ENCODE data around the gene MPP1. TPM values are rescaled to one million over a fixed set of nuclear protein-coding genes. Genes with fewer than 3 reads are reported as not detected.

The MPP1 gene
- total RNA-seq, 2 donors from 2014 or later, result 20.1 to 27.5 TPM

DNA sequence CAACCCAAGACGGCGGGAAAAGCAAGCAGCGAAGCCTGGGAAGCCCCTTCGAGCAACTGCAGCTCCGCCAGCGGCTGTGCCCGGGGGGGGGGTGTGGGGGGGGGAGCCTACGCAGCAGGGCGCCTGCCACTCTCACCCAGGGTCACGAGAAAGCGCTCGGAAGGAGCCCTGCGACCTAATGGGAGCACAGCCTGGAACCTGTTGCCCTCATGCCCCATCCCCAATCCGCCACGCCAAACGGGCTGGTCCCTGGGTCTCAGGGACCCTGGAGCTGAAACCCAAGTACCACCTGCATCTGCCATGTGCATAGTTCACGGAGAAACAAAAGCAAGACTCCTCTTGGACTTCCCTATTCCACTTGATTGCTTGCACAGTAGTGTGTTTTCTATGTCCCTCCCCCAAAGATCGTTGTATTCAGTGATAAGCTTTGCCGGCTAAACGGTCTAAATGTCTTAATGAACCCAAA, 54.0 kb downstream of the MPP1 start:
- peak overlapping the region; percentile 56 to 58 for H3K4me3 ChIP-seq
- peaks cover 0 to 7% of the 10 kb centered on the region in 2 donors for H3K4me1 ChIP-seq
- TF ChIP-seq, protein P1, sequence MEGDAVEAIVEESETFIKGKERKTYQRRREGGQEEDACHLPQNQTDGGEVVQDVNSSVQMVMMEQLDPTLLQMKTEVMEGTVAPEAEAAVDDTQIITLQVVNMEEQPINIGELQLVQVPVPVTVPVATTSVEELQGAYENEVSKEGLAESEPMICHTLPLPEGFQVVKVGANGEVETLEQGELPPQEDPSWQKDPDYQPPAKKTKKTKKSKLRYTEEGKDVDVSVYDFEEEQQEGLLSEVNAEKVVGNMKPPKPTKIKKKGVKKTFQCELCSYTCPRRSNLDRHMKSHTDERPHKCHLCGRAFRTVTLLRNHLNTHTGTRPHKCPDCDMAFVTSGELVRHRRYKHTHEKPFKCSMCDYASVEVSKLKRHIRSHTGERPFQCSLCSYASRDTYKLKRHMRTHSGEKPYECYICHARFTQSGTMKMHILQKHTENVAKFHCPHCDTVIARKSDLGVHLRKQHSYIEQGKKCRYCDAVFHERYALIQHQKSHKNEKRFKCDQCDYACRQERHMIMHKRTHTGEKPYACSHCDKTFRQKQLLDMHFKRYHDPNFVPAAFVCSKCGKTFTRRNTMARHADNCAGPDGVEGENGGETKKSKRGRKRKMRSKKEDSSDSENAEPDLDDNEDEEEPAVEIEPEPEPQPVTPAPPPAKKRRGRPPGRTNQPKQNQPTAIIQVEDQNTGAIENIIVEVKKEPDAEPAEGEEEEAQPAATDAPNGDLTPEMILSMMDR (IDR thresholded peaks at IDR 0.05), result no peak
- no peaks in the 10 kb centered on the region for H3K9me3 ChIP-seq
- H3K36me3 ChIP-seq, result no peaks in the 10 kb centered on the region
- peak overlapping the region; percentile 83 to 93 for H3K27ac ChIP-seq
- DNase-seq (ENCODE audit: low spot score), result no peak
- H3K27me3 ChIP-seq, result no peaks in the 10 kb centered on the region

DNA sequence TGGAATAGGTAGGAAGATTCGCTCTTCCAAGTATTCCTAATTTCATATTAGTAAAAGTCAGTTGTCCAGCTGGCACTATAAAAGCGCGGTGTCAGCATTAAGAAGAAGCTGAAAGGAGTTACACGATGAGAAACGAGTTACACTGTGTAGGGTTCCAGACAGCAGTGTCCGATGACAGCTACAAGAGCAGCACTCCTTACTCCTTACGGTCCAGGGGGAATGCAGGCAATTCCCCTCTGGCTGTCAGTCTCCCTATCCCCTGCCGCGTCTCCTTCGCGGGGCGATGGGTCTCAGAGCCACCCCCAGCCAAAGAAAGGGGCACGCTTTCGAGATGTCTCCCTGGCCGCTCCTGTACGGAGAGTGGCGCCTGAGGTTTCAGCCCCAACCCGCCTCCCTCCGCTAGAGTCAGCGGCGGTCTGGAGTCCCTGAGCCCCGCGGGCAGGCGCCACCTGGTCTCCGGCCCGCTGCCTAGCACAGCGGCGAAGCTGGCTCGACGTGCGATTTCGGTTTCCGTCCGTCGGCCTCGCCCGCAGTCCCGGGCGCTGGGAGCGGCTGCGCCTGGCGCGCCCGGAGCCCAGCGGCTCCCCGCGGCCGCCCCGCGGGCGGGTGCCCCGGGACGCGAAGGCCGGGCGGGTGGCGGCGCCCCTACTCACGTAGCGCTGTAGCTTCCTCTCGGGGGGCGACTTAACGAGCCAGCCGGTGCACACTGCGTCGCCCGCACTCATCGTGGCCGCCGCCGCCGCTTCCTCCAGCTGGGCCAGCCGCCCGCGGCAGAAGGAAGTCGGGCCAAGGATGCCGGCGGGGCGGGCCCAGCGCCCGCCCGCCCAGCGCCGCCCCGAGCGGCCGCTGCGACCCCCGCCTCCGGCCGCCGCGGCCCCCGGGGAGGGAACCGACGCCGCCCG, 54.7 kb downstream of the MPP1 start, which contains the start of gene GAB3:
GAB3 (minus strand) TSS at position 777 of the 902 bp plus-strand sequence; CDS start at position 725, 52 bp downstream.
- TF ChIP-seq, protein P1 (IDR thresholded peaks at IDR 0.05), result no peak
- H3K36me3 ChIP-seq, result no peaks in the 10 kb centered on the region
- peak within 1 kb of the TSS; percentile 83 to 93 for H3K27ac ChIP-seq
- no peaks in the 10 kb centered on the region for H3K27me3 ChIP-seq
- no peak for DNase-seq (ENCODE audit: low spot score)
- H3K9me3 ChIP-seq, result peaks cover 0 to 3% of the 10 kb centered on the region in 2 donors
- peaks cover 0 to 7% of the 10 kb centered on the region in 2 donors for H3K4me1 ChIP-seq
- H3K4me3 ChIP-seq, result peak within 1 kb of the TSS; percentile 56 to 58

DNA sequence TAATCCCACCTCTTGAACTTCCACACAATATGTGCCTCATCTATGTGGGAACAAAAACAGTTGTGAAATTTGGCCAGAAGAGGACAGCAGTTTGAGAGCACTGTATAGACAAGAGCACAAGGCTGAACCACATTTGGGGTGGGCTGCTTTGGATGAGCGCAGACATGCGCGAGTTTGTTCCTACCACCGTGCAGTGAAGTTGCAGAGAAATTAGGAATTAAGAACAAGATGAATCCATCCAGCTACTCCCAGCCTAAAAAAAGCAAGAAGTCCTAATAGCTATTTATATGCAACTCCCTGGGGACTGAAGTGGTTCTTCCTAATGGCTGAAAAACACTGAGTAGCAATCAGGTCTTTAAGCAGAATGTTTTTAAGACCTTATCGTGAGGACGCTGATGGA, 55.4 kb downstream of the MPP1 start:
- no peaks in the 10 kb centered on the region for H3K36me3 ChIP-seq
- peaks cover 0 to 10% of the 10 kb centered on the region in 2 donors for H3K9me3 ChIP-seq
- H3K27ac ChIP-seq, result peak overlapping the region; percentile 83 to 93
- H3K27me3 ChIP-seq, result no peaks in the 10 kb centered on the region
- H3K4me3 ChIP-seq, result peak overlapping the region; percentile 56 to 58
- DNase-seq (ENCODE audit: low spot score), result no peak
- H3K4me1 ChIP-seq, result peaks cover 0 to 7% of the 10 kb centered on the region in 2 donors
- TF ChIP-seq, protein P1 (IDR thresholded peaks at IDR 0.05), result no peak

DNA sequence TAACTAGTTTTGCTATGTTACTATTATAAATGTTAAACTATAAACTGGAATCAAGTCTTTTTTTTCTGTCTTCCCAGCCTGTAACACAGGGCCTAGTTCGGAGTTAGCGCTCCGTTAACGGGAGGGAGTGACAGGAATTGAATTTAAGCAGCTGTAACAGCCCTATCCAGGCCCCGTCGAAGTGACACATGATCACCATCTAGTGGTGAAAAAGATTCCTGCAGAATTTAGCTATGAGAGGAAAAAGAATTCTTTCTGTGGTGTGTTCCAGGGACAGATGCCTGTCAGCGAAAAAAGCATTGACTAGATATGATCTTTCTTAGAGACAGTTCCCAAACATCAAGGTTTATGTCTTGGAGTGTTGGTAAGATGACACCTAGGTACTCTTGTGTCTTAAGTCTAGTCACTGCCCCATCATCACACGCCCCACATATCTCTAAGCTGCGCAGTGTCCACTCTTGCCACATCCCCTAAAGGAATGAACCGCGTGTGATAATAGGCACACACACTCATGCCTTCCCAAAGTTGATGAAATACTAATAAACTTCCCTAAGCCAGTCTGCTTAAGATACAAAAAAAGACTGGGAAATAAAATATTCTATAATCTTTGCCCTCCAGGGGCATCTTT, 56.5 kb downstream of the MPP1 start:
- H3K27ac ChIP-seq, result peak overlapping the region; percentile 40 to 93
- H3K4me3 ChIP-seq, result peak overlapping the region in 1 of 2 donors; percentile 56
- DNase-seq (ENCODE audit: low spot score), result no peak
- H3K36me3 ChIP-seq, result no peaks in the 10 kb centered on the region
- H3K27me3 ChIP-seq, result no peaks in the 10 kb centered on the region
- H3K9me3 ChIP-seq, result peaks cover 0 to 12% of the 10 kb centered on the region in 2 donors
- TF ChIP-seq, protein P1 (IDR thresholded peaks at IDR 0.05), result peak; percentile 79 to 88
- H3K4me1 ChIP-seq, result peaks cover 0 to 7% of the 10 kb centered on the region in 2 donors

DNA sequence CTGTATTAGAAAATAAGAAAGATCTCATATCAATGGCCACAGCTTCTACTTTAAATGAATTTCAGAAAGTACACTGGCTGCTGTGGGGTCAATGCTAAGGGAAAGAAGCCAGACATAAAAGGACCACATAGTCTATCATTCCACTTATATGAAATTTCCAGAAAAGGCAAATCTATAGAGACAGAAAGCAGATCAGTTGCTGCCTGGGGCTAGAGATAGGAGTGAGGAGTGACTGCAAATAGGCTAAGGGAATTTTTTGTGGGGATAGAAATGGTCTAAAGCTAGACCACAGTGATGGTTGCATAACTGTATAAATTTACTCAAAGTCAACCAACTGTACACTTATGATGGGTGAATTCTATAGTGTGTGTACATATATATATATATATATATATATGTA, 62.7 kb downstream of the MPP1 start:
- peaks cover 0 to 12% of the 10 kb centered on the region in 2 donors for H3K9me3 ChIP-seq
- H3K27me3 ChIP-seq, result no peaks in the 10 kb centered on the region
- H3K4me3 ChIP-seq, result no peak overlapping the region
- no peaks in the 10 kb centered on the region for H3K36me3 ChIP-seq
- peaks cover 0 to 5% of the 10 kb centered on the region in 2 donors for H3K4me1 ChIP-seq
- TF ChIP-seq, protein P1 (IDR thresholded peaks at IDR 0.05), result no peak
- no peak overlapping the region for H3K27ac ChIP-seq
- no peak for DNase-seq (ENCODE audit: low spot score)

All from right atrium auricular region (tissue), 2 donors.